GM12878 (cell line): ENCODE results near the gene ODAD2. TPM values are rescaled to one million over a fixed set of nuclear protein-coding genes. Genes with fewer than 3 reads are reported as not detected.

ENCODE experiments used
- ATAC-seq: fragments of 200-7000 bp; cut with Tn5 transposase; 3 replicates; pipeline ENCODE4 v1.9.1; 2020; ENCODE audit warnings: mild to moderate bottlenecking, moderate library complexity
- BruUV-seq: library from RNA; stranded (reverse); fragments of 400-500 nt; replicated peaks from 2 replicates; lab custom pipeline; 2021; lab: Mats Ljungman, UMichigan
- CTCF ChIA-PET: fragments of 300-600 bp; sonication (Branson Sonifier 250); formaldehyde crosslinking; extraction: SDS; loops from one replicate; lab custom pipeline; 2021; ENCODE audit warnings: inconsistent platforms; lab: Yijun Ruan, JAX
- POLR2A ChIA-PET: fragments of 350-600 bp; formaldehyde crosslinking; extraction: SDS; loops from one replicate; lab custom pipeline; 2021; ENCODE audit warnings: inconsistent platforms; lab: Charles Lee
- RAD21 ChIA-PET: fragments of 300-600 bp; sonication (Branson Sonifier 250); formaldehyde crosslinking; loops from one replicate; lab custom pipeline; 2023; ENCODE audit warnings: antibody characterized with exemption; ENCODE audit not compliant: unreplicated experiment; lab: Charles Lee
- SMC1A ChIA-PET: fragments of 300-600 bp; sonication (Branson Sonifier 250); formaldehyde crosslinking; loops from one replicate; lab custom pipeline; 2023; ENCODE audit not compliant: unreplicated experiment, uncharacterized antibody; lab: Charles Lee
- DNase-seq: peaks from one replicate; pipeline ENCODE4 v3.0.0-alpha.2; 2011; ENCODE audit warnings: low read depth, low spot score
- FAIRE-seq: peaks from 3 replicates; lab custom pipeline; 2011; peaks lifted over from hg19 to GRCh38; lab: Jason Lieb, UNC
- H2AFZ ChIP-seq: 2 replicates; pipeline ENCODE4 v1.6.0; 2011; ENCODE audit warnings: low read depth, low read length, control low read depth; ENCODE audit not compliant: control insufficient read depth
- H3K27ac ChIP-seq: 2 replicates; pipeline ENCODE4 v1.5.1; 2011; ENCODE audit warnings: control low read depth; ENCODE audit not compliant: control insufficient read depth, insufficient read depth
- H3K27me3 ChIP-seq, 2 experiments: replicated peaks in 1 of 2; 2 replicates each; pipeline versions ENCODE4 v1.6.0 to v1.6.1; 2011; ENCODE audit warnings: low read length in 1 of 2; ENCODE audit not compliant: control insufficient read depth in 2 of 2, insufficient read depth in 2 of 2
- H3K36me3 ChIP-seq, 2 experiments: 2 replicates each; pipeline ENCODE4 v1.5.1; 2011; ENCODE audit warnings: low read length in 1 of 2; ENCODE audit not compliant: control insufficient read depth in 2 of 2, insufficient read depth in 2 of 2
- H3K4me1 ChIP-seq: 2 replicates; pipeline ENCODE4 v1.6.1; 2011; ENCODE audit warnings: mild to moderate bottlenecking, low read length, moderate library complexity, mixed read lengths; ENCODE audit not compliant: control insufficient read depth, insufficient read depth
- H3K4me2 ChIP-seq: 2 replicates; pipeline ENCODE4 v1.6.0; 2011; ENCODE audit warnings: control low read depth; ENCODE audit not compliant: control insufficient read depth, insufficient read depth
- H3K4me3 ChIP-seq: fragments of 200-600 bp; sonication (generic); 2 replicates; pipeline ENCODE4 v1.5.1; 2016
- H3K79me2 ChIP-seq: 2 replicates; pipeline ENCODE4 v1.6.0; 2011; ENCODE audit warnings: low read length; ENCODE audit not compliant: control insufficient read depth, insufficient read depth
- H3K9ac ChIP-seq: 2 replicates; pipeline ENCODE4 v1.8.0; 2011; ENCODE audit warnings: low read length, control low read depth, mixed read lengths; ENCODE audit not compliant: control insufficient read depth, insufficient read depth
- H3K9me3 ChIP-seq: replicated peaks from 3 replicates; pipeline ENCODE4 v1.5.1; 2011; ENCODE audit warnings: mild to moderate bottlenecking, low read length; ENCODE audit not compliant: control insufficient read depth, insufficient read depth
- H4K20me1 ChIP-seq: 2 replicates; pipeline ENCODE4 v1.6.0; 2011; ENCODE audit not compliant: control insufficient read depth, insufficient read depth
- CEBPB ChIP-seq, 2 experiments: fragments of 150-350 bp in 1 of 2; IDR thresholded peaks; 2 replicates each; pipeline ENCODE4 v1.6.1; 2012 to 2014; ENCODE audit warnings: low read depth in 2 of 2, low read length in 2 of 2, borderline replicate concordance in 1 of 2, inconsistent platforms in 1 of 2
- CREM ChIP-seq: IDR thresholded peaks from 2 replicates; pipeline ENCODE4 v1.6.1; 2014; ENCODE audit warnings: antibody characterized with exemption, low read depth
- ETV6 ChIP-seq, 2 experiments: fragments of 450-650 bp in 1 of 2; IDR thresholded peaks in 1 of 2; conservative IDR thresholded peaks in 1 of 2; 2 replicates each; pipeline ENCODE4 v1.6.1; 2014; ENCODE audit warnings: antibody characterized with exemption in 1 of 2, borderline replicate concordance in 1 of 2, low read depth in 1 of 2, mild to moderate bottlenecking in 1 of 2, moderate library complexity in 1 of 2
- FOXK2 ChIP-seq: fragments of 450-650 bp; IDR thresholded peaks from 2 replicates; pipeline ENCODE4 v1.6.1; 2017; ENCODE audit warnings: mild to moderate bottlenecking, moderate library complexity
- GATAD2B ChIP-seq: fragments of 450-650 bp; conservative IDR thresholded peaks from 2 replicates; pipeline ENCODE4 v1.6.1; 2017; ENCODE audit warnings: low read depth, mild to moderate bottlenecking, moderate library complexity
- HDAC6 ChIP-seq: fragments of 200-600 bp; sonication (generic); IDR thresholded peaks from one replicate; pipeline ENCODE4 v1.8.0; 2017; ENCODE audit warnings: antibody characterized with exemption; ENCODE audit not compliant: unreplicated experiment
- POU2F2 ChIP-seq: IDR thresholded peaks from 3 replicates; pipeline ENCODE4 v1.6.1; 2011; ENCODE audit warnings: low read depth, mild to moderate bottlenecking, low read length, borderline replicate concordance
- RELA ChIP-seq: fragments of 450-650 bp; IDR thresholded peaks from 2 replicates; pipeline ENCODE4 v1.8.0; 2014; ENCODE audit warnings: borderline replicate concordance; ENCODE audit not compliant: partially characterized antibody
- RUNX3 ChIP-seq: IDR thresholded peaks from 2 replicates; pipeline ENCODE4 v1.6.1; 2012; ENCODE audit warnings: low read length, inconsistent platforms
- SMC3 ChIP-seq: IDR thresholded peaks from 2 replicates; pipeline ENCODE4 v1.6.1; 2011; ENCODE audit warnings: low read length, improper control_type of control experiment, borderline replicate concordance
- TCF3 ChIP-seq: IDR thresholded peaks from 2 replicates; pipeline ENCODE4 v1.6.1; 2012; ENCODE audit warnings: low read depth, mild to moderate bottlenecking, low read length, borderline replicate concordance; ENCODE audit not compliant: insufficient read depth
- ZNF207 ChIP-seq: fragments of 450-650 bp; IDR thresholded peaks from 2 replicates; pipeline ENCODE4 v1.6.1; 2014; ENCODE audit warnings: antibody characterized with exemption, mild to moderate bottlenecking, borderline replicate concordance
- WGBS: methylation state at CpG from one replicate; pipeline ENCODE4 v1.1.6; 2016; ENCODE audit warnings: low lambda C conversion rate; ENCODE audit not compliant: insufficient replicate concordance, insufficient coverage; ENCODE audit errors: missing lambda C conversion rate; 5-methylcytosine and 5-hydroxymethylcytosine counted together
- in situ Hi-C: fragments of 300-500 bp; cut with MboI; formaldehyde crosslinking; loops from 9 replicates; pipeline ENCODE4 v1.14.3; 2018; ENCODE audit warnings: mixed read lengths
- intact Hi-C: fragments of 100-400 bp; cut with micrococcal nuclease; formaldehyde crosslinking; loops from one replicate; pipeline ENCODE4 v1.14.2; 2022; ENCODE audit not compliant: unreplicated experiment
- polyA plus RNA-seq, 11 experiments: library from polyadenylated mRNA; depleted of rRNA in 4 of 11; unstranded in 6 of 11; stranded (reverse) in 5 of 11; fragments of >200 nt; fragmentation: Nextera tagmentation in 4 of 11; fragmentation: Illumina TruSeq in 1 of 11; extraction: Ambion mirVana in 4 of 11; extraction: Trizol in 1 of 11; gene quantifications; 1 replicate in 1 of 11; 2 replicates in 10 of 11; pipeline versions ENCODE4 v1.2.1 to v1.2.3, GENCODE V29; 2011 to 2016; ENCODE audit warnings: inconsistent platforms in 2 of 11, missing spikeins in 2 of 11, low read depth in 1 of 11
- total RNA-seq, 4 experiments: library from RNA; depleted of rRNA in 3 of 4; stranded (reverse); fragments of >200 nt in 3 of 4; fragmentation: Illumina TruSeq in 1 of 4; extraction: Trizol in 1 of 4; gene quantifications; 2 replicates each; pipeline versions ENCODE4 v1.2.1 to v1.2.3, GENCODE V29; 2013 to 2021
- TF ChIP-seq, protein P1 (sequence below): IDR thresholded peaks from 2 replicates; pipeline ENCODE4 v1.6.1; 2011; ENCODE audit warnings: low read depth, mild to moderate bottlenecking, low read length, moderate library complexity, borderline replicate concordance; ENCODE audit errors: extremely low read depth
- TF ChIP-seq, protein P2 (sequence below): IDR thresholded peaks from 2 replicates; pipeline ENCODE4 v1.6.1; 2012; ENCODE audit warnings: low read depth, low read length, improper control_type of control experiment

ODAD2 gene
- total and polyA plus RNA-seq, 10 of the 15 experiments (the other 5 are each of a cell fraction or from before 2014, with no cell fraction given) = not detected

DNA sequence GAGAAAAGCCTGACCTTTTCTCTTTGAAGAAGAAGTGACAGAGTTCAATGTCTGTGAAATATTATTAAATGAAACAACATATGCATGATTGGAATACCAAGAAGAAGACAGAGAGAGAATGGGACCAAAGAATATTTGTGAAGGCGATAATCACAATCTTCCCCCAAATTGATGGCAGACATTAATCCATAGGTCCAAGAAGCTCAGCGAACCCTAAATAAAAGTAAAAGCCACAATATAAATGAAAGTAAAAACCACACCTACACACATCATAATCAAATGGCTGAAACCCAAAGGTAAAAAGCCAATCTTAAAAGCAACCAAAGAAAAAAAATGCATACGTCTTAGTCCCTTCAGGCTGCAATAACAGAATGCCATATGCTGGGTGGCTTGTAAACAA, 84.0 kb downstream of the ODAD2 start (continued):
- no peak for TF ChIP-seq FOXK2

DNA sequence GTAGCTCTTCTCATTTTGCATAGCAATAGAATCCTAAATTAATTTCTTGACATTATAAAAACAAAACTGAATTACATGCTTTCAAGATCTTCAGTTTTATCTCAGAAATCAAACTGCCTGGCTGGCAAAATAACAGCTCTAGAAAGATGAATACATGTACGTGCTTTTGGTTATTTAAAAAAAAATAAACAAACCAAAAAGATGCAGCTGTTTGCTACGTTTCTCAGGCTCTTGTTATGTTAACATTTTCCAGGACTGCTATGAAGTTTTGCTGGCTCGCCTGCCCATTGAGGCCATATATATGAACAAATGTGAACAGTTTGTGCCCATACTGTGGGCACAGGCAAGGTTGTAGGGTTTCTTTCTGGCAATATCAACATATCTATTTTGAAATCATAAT, 86.6 kb downstream of the ODAD2 start:
- Histone ChIP-seq H3K4me2 (no peak overlapping the region), H4K20me1 (no peaks in the 10 kb centered on the region), H3K4me1 (no peaks in the 10 kb centered on the region), H3K9me3 (no peaks in the 10 kb centered on the region), H3K79me2 (no peaks in the 10 kb centered on the region), H3K27me3 (no peaks in the 10 kb centered on the region), H3K4me3 (no peak overlapping the region), H3K9ac (no peak overlapping the region), H3K36me3 (no peaks in the 10 kb centered on the region)
- CTCF ChIA-PET = no interaction called here
- no TSS peak for BruUV-seq
- DNase-seq = no peak
- intact Hi-C loops = no loop called here
- no peak for FAIRE-seq
- ATAC-seq = no peak
- WGBS = 2% methylated on average over 3 of the region's 3 CpGs
- TF ChIP-seq RELA = no peak
- no peak for TF ChIP-seq GATAD2B
- no peak for TF ChIP-seq TCF3
- no peak for TF ChIP-seq POU2F2
- no peak for TF ChIP-seq RUNX3
- TF ChIP-seq HDAC6 = no peak
- TF ChIP-seq ETV6 (conservative IDR thresholded peaks at IDR 0.05 in 1 of 2, IDR thresholded peaks at IDR 0.05 in 1 of 2; ENCODE audit: borderline replicate concordance in 1 of 2, low read depth in 1 of 2) = no peak
- TF ChIP-seq CEBPB (IDR thresholded peaks at IDR 0.05; ENCODE audit: borderline replicate concordance in 1 of 2, low read depth in 2 of 2, low read length in 2 of 2) = no peak
- TF ChIP-seq, protein P1, sequence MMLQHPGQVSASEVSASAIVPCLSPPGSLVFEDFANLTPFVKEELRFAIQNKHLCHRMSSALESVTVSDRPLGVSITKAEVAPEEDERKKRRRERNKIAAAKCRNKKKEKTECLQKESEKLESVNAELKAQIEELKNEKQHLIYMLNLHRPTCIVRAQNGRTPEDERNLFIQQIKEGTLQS = no peak
- TF ChIP-seq, protein P2, sequence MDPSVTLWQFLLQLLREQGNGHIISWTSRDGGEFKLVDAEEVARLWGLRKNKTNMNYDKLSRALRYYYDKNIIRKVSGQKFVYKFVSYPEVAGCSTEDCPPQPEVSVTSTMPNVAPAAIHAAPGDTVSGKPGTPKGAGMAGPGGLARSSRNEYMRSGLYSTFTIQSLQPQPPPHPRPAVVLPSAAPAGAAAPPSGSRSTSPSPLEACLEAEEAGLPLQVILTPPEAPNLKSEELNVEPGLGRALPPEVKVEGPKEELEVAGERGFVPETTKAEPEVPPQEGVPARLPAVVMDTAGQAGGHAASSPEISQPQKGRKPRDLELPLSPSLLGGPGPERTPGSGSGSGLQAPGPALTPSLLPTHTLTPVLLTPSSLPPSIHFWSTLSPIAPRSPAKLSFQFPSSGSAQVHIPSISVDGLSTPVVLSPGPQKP = no peak
- no peak for TF ChIP-seq CREM
- no peak for TF ChIP-seq ZNF207
- no peak for TF ChIP-seq SMC3
- TF ChIP-seq, all 136 proteins: peak for 0
- in situ Hi-C loops = no loop called here
- Histone ChIP-seq H3K27ac (no peak overlapping the region), H2AFZ (no peak overlapping the region)
- SMC1A ChIA-PET = interaction anchor here (2.1 kb wide), 1 partner anchor 10 kb away, joined by 4 read pairs; no protein-coding TSS in a partner anchor
- RAD21 ChIA-PET = no interaction called here
- POLR2A ChIA-PET = no interaction called here
